Measurements from ENCODE around the gene ACP7.
"Not testable (repeated sequence)": the region's sequence is repeated elsewhere in the genome, so short reads cannot be mapped to it uniquely, and the experiment has no call there.

ACP7 gene

GRCh38 chr19:39090016-39090415, 5.8 kb downstream of the ACP7 start:
- not testable (repeated sequence) for DNase-seq (ENCODE audit: low read depth, low spot score); H3K27ac ChIP-seq (ENCODE audit: low read length); H3K4me3 ChIP-seq (ENCODE audit: low read length); H3K27me3 ChIP-seq (ENCODE audit: control insufficient read depth, insufficient read depth, low read length); H3K9me3 ChIP-seq (ENCODE audit: control insufficient read depth, insufficient read depth, low read length); H3K36me3 ChIP-seq (ENCODE audit: control insufficient read depth, insufficient read depth, low read length); H3K4me1 ChIP-seq (ENCODE audit: control insufficient read depth, insufficient read depth, low read length)
- WGBS (ENCODE audit: insufficient coverage, insufficient read length) = no CpG with 5 or more reads among the region's 8 CpGs

GRCh38 chr19:39090881-39091280, 6.7 kb downstream of the ACP7 start:
- no peak for DNase-seq (ENCODE audit: low read depth, low spot score)
- no peaks in the 10 kb centered on the region for H3K9me3 ChIP-seq (ENCODE audit: control insufficient read depth, insufficient read depth, low read length)
- H3K36me3 ChIP-seq (ENCODE audit: control insufficient read depth, insufficient read depth, low read length) = no peaks in the 10 kb centered on the region
- H3K4me3 ChIP-seq (ENCODE audit: low read length) = no peak overlapping the region
- no peaks in the 10 kb centered on the region for H3K27me3 ChIP-seq (ENCODE audit: control insufficient read depth, insufficient read depth, low read length)
- no CpG with 5 or more reads among the region's 4 CpGs for WGBS (ENCODE audit: insufficient coverage, insufficient read length)
- H3K4me1 ChIP-seq (ENCODE audit: control insufficient read depth, insufficient read depth, low read length) = no peaks in the 10 kb centered on the region
- no peak overlapping the region for H3K27ac ChIP-seq (ENCODE audit: low read length)

GRCh38 chr19:39095799-39096540, 11.8 kb downstream of the ACP7 start:
- not testable (repeated sequence) for H3K27ac ChIP-seq (ENCODE audit: low read length); H3K36me3 ChIP-seq (ENCODE audit: control insufficient read depth, insufficient read depth, low read length); H3K9me3 ChIP-seq (ENCODE audit: control insufficient read depth, insufficient read depth, low read length); H3K4me3 ChIP-seq (ENCODE audit: low read length); DNase-seq (ENCODE audit: low read depth, low spot score); H3K27me3 ChIP-seq (ENCODE audit: control insufficient read depth, insufficient read depth, low read length); H3K4me1 ChIP-seq (ENCODE audit: control insufficient read depth, insufficient read depth, low read length)
- no CpG with 5 or more reads among the region's 5 CpGs for WGBS (ENCODE audit: insufficient coverage, insufficient read length)

- no peak overlapping the region for H3K4me3 ChIP-seq (ENCODE audit: low read length)
- DNase-seq (ENCODE audit: low read depth, low spot score) = no peak
- H3K27me3 ChIP-seq (ENCODE audit: control insufficient read depth, insufficient read depth, low read length) = no peaks in the 10 kb centered on the region
- no peaks in the 10 kb centered on the region for H3K9me3 ChIP-seq (ENCODE audit: control insufficient read depth, insufficient read depth, low read length)
- H3K36me3 ChIP-seq (ENCODE audit: control insufficient read depth, insufficient read depth, low read length) = no peaks in the 10 kb centered on the region; the same call in 1 of the 2 replicates
- H3K27ac ChIP-seq (ENCODE audit: low read length) = no peak overlapping the region
- no peaks in the 10 kb centered on the region for H3K4me1 ChIP-seq (ENCODE audit: control insufficient read depth, insufficient read depth, low read length)
- WGBS (ENCODE audit: insufficient coverage, insufficient read length) = no CpG with 5 or more reads among the region's 5 CpGs
Measured at GRCh38 chr19:39097299-39097698, 13.1 kb downstream of the ACP7 start.

GRCh38 chr19:39097721-39098120, 13.6 kb downstream of the ACP7 start:
- no peak overlapping the region for H3K27ac ChIP-seq (ENCODE audit: low read length)
- no peak overlapping the region for H3K4me3 ChIP-seq (ENCODE audit: low read length)
- H3K4me1 ChIP-seq (ENCODE audit: control insufficient read depth, insufficient read depth, low read length) = no peaks in the 10 kb centered on the region
- no peaks in the 10 kb centered on the region for H3K9me3 ChIP-seq (ENCODE audit: control insufficient read depth, insufficient read depth, low read length)
- WGBS (ENCODE audit: insufficient coverage, insufficient read length) = no CpG with 5 or more reads among the region's 2 CpGs
- DNase-seq (ENCODE audit: low read depth, low spot score) = no peak
- no peaks in the 10 kb centered on the region for H3K27me3 ChIP-seq (ENCODE audit: control insufficient read depth, insufficient read depth, low read length)
- H3K36me3 ChIP-seq (ENCODE audit: control insufficient read depth, insufficient read depth, low read length) = no peaks in the 10 kb centered on the region; the same call in 1 of the 2 replicates

GRCh38 chr19:39098365-39099269, 14.4 kb downstream of the ACP7 start:
- no peaks in the 10 kb centered on the region for H3K4me1 ChIP-seq (ENCODE audit: control insufficient read depth, insufficient read depth, low read length)
- no peak overlapping the region for H3K27ac ChIP-seq (ENCODE audit: low read length)
- H3K36me3 ChIP-seq (ENCODE audit: control insufficient read depth, insufficient read depth, low read length) = no peaks in the 10 kb centered on the region; the same call in 1 of the 2 replicates
- H3K27me3 ChIP-seq (ENCODE audit: control insufficient read depth, insufficient read depth, low read length) = no peaks in the 10 kb centered on the region
- no CpG with 5 or more reads among the region's 53 CpGs for WGBS (ENCODE audit: insufficient coverage, insufficient read length)
- H3K4me3 ChIP-seq (ENCODE audit: low read length) = peak overlapping the region; percentile 23; the same call in 1 of the 2 replicates
- no peaks in the 10 kb centered on the region for H3K9me3 ChIP-seq (ENCODE audit: control insufficient read depth, insufficient read depth, low read length)
- DNase-seq (ENCODE audit: low read depth, low spot score) = no peak

- Histone ChIP-seq H3K4me1 (ENCODE audit: control insufficient read depth, insufficient read depth, low read length) (no peaks in the 10 kb centered on the region), H3K4me3 (ENCODE audit: low read length) (no peak overlapping the region; the same call in 1 of the 2 replicates), H3K9me3 (ENCODE audit: control insufficient read depth, insufficient read depth, low read length) (no peaks in the 10 kb centered on the region), H3K27me3 (ENCODE audit: control insufficient read depth, insufficient read depth, low read length) (no peaks in the 10 kb centered on the region), H3K36me3 (ENCODE audit: control insufficient read depth, insufficient read depth, low read length) (no peaks in the 10 kb centered on the region; the same call in 1 of the 2 replicates), H3K27ac (ENCODE audit: low read length) (no peak overlapping the region)
- WGBS (ENCODE audit: insufficient coverage, insufficient read length) = no CpG with 5 or more reads among the region's 9 CpGs
- no peak for DNase-seq (ENCODE audit: low read depth, low spot score)
Measured at GRCh38 chr19:39099341-39099740, 15.2 kb downstream of the ACP7 start.

GRCh38 chr19:39100500-39101166, 16.5 kb downstream of the ACP7 start:
- DNase-seq (ENCODE audit: low read depth, low spot score) = no peak
- H3K4me1 ChIP-seq (ENCODE audit: control insufficient read depth, insufficient read depth, low read length) = no peaks in the 10 kb centered on the region
- H3K27ac ChIP-seq (ENCODE audit: low read length) = no peak overlapping the region
- H3K4me3 ChIP-seq (ENCODE audit: low read length) = no peak overlapping the region
- WGBS (ENCODE audit: insufficient coverage, insufficient read length) = no CpG with 5 or more reads among the region's 19 CpGs
- H3K9me3 ChIP-seq (ENCODE audit: control insufficient read depth, insufficient read depth, low read length) = no peaks in the 10 kb centered on the region
- H3K27me3 ChIP-seq (ENCODE audit: control insufficient read depth, insufficient read depth, low read length) = no peaks in the 10 kb centered on the region
- no peaks in the 10 kb centered on the region; the same call in 1 of the 2 replicates for H3K36me3 ChIP-seq (ENCODE audit: control insufficient read depth, insufficient read depth, low read length)

GRCh38 chr19:39103151-39103550, 19.0 kb downstream of the ACP7 start:
- H3K27me3 ChIP-seq (ENCODE audit: control insufficient read depth, insufficient read depth, low read length) = no peaks in the 10 kb centered on the region

GRCh38 chr19:39104186-39104596, 20.0 kb downstream of the ACP7 start:
- Histone ChIP-seq H3K4me1 (ENCODE audit: control insufficient read depth, insufficient read depth, low read length) (no peaks in the 10 kb centered on the region), H3K27ac (ENCODE audit: low read length) (no peak overlapping the region), H3K36me3 (ENCODE audit: control insufficient read depth, insufficient read depth, low read length) (no peaks in the 10 kb centered on the region; the same call in 1 of the 2 replicates), H3K27me3 (ENCODE audit: control insufficient read depth, insufficient read depth, low read length) (no peaks in the 10 kb centered on the region), H3K4me3 (ENCODE audit: low read length) (no peak overlapping the region), H3K9me3 (ENCODE audit: control insufficient read depth, insufficient read depth, low read length) (no peaks in the 10 kb centered on the region)
- no peak for DNase-seq (ENCODE audit: low read depth, low spot score)
- no CpG with 5 or more reads among the region's 5 CpGs for WGBS (ENCODE audit: insufficient coverage, insufficient read length)

More at GRCh38 chr19:39103151-39103550, 19.0 kb downstream of the ACP7 start:
- Histone ChIP-seq H3K4me3 (ENCODE audit: low read length) (no peak overlapping the region), H3K27ac (ENCODE audit: low read length) (no peak overlapping the region), H3K36me3 (ENCODE audit: control insufficient read depth, insufficient read depth, low read length) (no peaks in the 10 kb centered on the region; the same call in 1 of the 2 replicates), H3K4me1 (ENCODE audit: control insufficient read depth, insufficient read depth, low read length) (no peaks in the 10 kb centered on the region), H3K9me3 (ENCODE audit: control insufficient read depth, insufficient read depth, low read length) (no peaks in the 10 kb centered on the region)
- DNase-seq (ENCODE audit: low read depth, low spot score) = no peak
- WGBS (ENCODE audit: insufficient coverage, insufficient read length) = no CpG with 5 or more reads among the region's 5 CpGs
